GM18505 (cell line): ENCODE data around the gene SIM1.

Source experiments
- ATAC-seq: cut with Tn5 transposase; IDR thresholded peaks from one replicate; pipeline ENCODE4 v1.9.1; 2021; ENCODE audit not compliant: unreplicated experiment
- POLR2A ChIP-seq: IDR thresholded peaks from 4 replicates; pipeline ENCODE4 v1.6.1; 2011; ENCODE audit warnings: borderline replicate concordance; ENCODE audit not compliant: insufficient read depth, insufficient read length; ENCODE audit errors: extremely low read depth

SIM1 gene

GRCh38 chr6:100335991-100336390 is 128.7 kb downstream of the SIM1 start:
- no peak for TF ChIP-seq POLR2A
- ATAC-seq: no peak
